Fibroblast of the aortic adventitia (primary cell): Measurements from ENCODE around the gene ZNF512B. TPM values are rescaled to one million over a fixed set of nuclear protein-coding genes. Genes with fewer than 3 reads are reported as not detected.
"Not testable (repeated sequence)": the region's sequence is repeated elsewhere in the genome, so short reads cannot be mapped to it uniquely, and the experiment has no call there.

ENCODE experiments used
- DNase-seq: peaks from one replicate; pipeline ENCODE4 v3.0.0-alpha.2; 2010; ENCODE audit warnings: low read depth
- H3K4me3 ChIP-seq: 2 replicates; pipeline ENCODE4 v1.5.1; 2011; ENCODE audit warnings: low read depth, mild to moderate bottlenecking, control low read depth, low read length, moderate library complexity
- CTCF ChIP-seq: IDR thresholded peaks from 2 replicates; pipeline ENCODE4 v1.5.1; 2011; ENCODE audit warnings: mild to moderate bottlenecking, low read length, control low read depth, inconsistent platforms; ENCODE audit not compliant: insufficient read depth
- total RNA-seq: library from RNA; depleted of rRNA; stranded (reverse); fragments of >200 nt; gene quantifications from 2 replicates; pipeline ENCODE4 v1.2.3, GENCODE V29; 2012; ENCODE audit warnings: low replicate concordance

The ZNF512B gene
- total RNA-seq, 1 donor: 12.3 TPM

GRCh38 chr20:63961664-63962425 is 7.9 kb downstream of the ZNF512B start:
- no peak overlapping the region for H3K4me3 ChIP-seq
- TF ChIP-seq CTCF: no peak
- no peak for DNase-seq

GRCh38 chr20:63960654-63961621 is 8.8 kb downstream of the ZNF512B start:
- not testable (repeated sequence) for H3K4me3 ChIP-seq, DNase-seq

- no peak overlapping the region for H3K4me3 ChIP-seq
- DNase-seq: no peak
- TF ChIP-seq CTCF: no peak
Measured at GRCh38 chr20:63959699-63960075, 10.0 kb downstream of the ZNF512B start.

GRCh38 chr20:63958964-63959698 is 10.6 kb downstream of the ZNF512B start:
- TF ChIP-seq CTCF: no peak
- H3K4me3 ChIP-seq: no peak overlapping the region
- DNase-seq: no peak

GRCh38 chr20:63958471-63958870 is 11.3 kb downstream of the ZNF512B start:
- no peak overlapping the region for H3K4me3 ChIP-seq
- TF ChIP-seq CTCF: no peak

GRCh38 chr20:63957690-63958441 is 11.9 kb downstream of the ZNF512B start:
- TF ChIP-seq CTCF: no peak
- DNase-seq: no peak
- H3K4me3 ChIP-seq: no peak overlapping the region

More at GRCh38 chr20:63958471-63958870, 11.3 kb downstream of the ZNF512B start:
- no peak for DNase-seq
